Testis (tissue), 3 donors: Measurements from ENCODE around the gene RAI1. TPM values are rescaled to one million over a fixed set of nuclear protein-coding genes. Genes with fewer than 3 reads are reported as not detected.

Source experiments
- DNase-seq: peaks from one replicate; pipeline ENCODE4 v3.0.0-alpha.2; 2019
- H3K27ac ChIP-seq, 2 donors: fragments of 200-600 bp; sonication (generic); one replicate each; pipeline ENCODE4 v1.5.1; 2019
- H3K27me3 ChIP-seq: fragments of 200-600 bp; sonication (generic); one replicate; pipeline ENCODE4 v1.5.1; 2019
- H3K36me3 ChIP-seq: fragments of 200-600 bp; sonication (generic); one replicate; pipeline ENCODE4 v1.5.1; 2017; ENCODE audit warnings: low read depth; ENCODE audit errors: missing control alignments
- H3K4me1 ChIP-seq: fragments of 200-600 bp; sonication (generic); one replicate; pipeline ENCODE4 v1.5.1; 2019
- H3K4me3 ChIP-seq, 2 donors: fragments of 200-600 bp; sonication (generic); one replicate each; pipeline ENCODE4 v1.5.1; 2017 to 2019
- H3K9me3 ChIP-seq: fragments of 200-600 bp; sonication (generic); one replicate; pipeline ENCODE4 v1.5.1; 2017
- POLR2A ChIP-seq: fragments of 450-650 bp; IDR thresholded peaks from one replicate; pipeline ENCODE4 v1.6.1; 2017; ENCODE audit warnings: antibody characterized with exemption, mild to moderate bottlenecking, moderate library complexity
- WGBS, 2 donors: methylation state at CpG; one replicate each; pipeline ENCODE4 v1.1.5; 2018; 5-methylcytosine and 5-hydroxymethylcytosine counted together
- intact Hi-C: fragments of 100-400 bp; cut with DNase I; formaldehyde crosslinking; loops from one replicate; pipeline ENCODE4 v1.15.1; 2023; ENCODE audit warnings: low total_unique reads
- polyA plus RNA-seq: library from polyadenylated mRNA; stranded (reverse); fragments of 350-450 nt; fragmentation: Illumina TruSeq; extraction: RNeasy Lipid Tissue Mini Kit (QIAGEN cat#74804); gene quantifications from one replicate; pipeline ENCODE4 v1.2.3, GENCODE V29; 2014; ENCODE audit warnings: low read depth, low replicate concordance; ENCODE audit not compliant: insufficient read depth
- total RNA-seq, 2 donors: library from RNA; depleted of rRNA; stranded (reverse); fragments of >200 nt; gene quantifications; one replicate each; pipeline ENCODE4 v1.2.3, GENCODE V29; 2016
- TF ChIP-seq, protein P1 (sequence below), 3 experiments: fragments of 450-650 bp in 2 of 3; fragments of 200-600 bp in 1 of 3; sonication (generic) in 1 of 3; IDR thresholded peaks; one replicate each; pipeline ENCODE4 v1.5.1; 2016 to 2019; ENCODE audit warnings: antibody characterized with exemption in 3 of 3, mild to moderate bottlenecking in 2 of 3, moderate library complexity in 1 of 3

Gene RAI1
- total and polyA plus RNA-seq, 3 donors from 2014 or later = 17.5 to 44.5 (median 42.8) TPM

GRCh38 chr17:17766744-17767120 lies 85.5 kb downstream of the RAI1 start:
- Histone ChIP-seq H3K4me3 (no peak overlapping the region), H3K27me3 (no peaks in the 10 kb centered on the region), H3K4me1 (peaks cover 27% of the 10 kb centered on the region), H3K9me3 (no peaks in the 10 kb centered on the region), H3K27ac (no peak overlapping the region), H3K36me3 (no peaks in the 10 kb centered on the region)
- intact Hi-C loops = no loop called here
- TF ChIP-seq, protein P1, sequence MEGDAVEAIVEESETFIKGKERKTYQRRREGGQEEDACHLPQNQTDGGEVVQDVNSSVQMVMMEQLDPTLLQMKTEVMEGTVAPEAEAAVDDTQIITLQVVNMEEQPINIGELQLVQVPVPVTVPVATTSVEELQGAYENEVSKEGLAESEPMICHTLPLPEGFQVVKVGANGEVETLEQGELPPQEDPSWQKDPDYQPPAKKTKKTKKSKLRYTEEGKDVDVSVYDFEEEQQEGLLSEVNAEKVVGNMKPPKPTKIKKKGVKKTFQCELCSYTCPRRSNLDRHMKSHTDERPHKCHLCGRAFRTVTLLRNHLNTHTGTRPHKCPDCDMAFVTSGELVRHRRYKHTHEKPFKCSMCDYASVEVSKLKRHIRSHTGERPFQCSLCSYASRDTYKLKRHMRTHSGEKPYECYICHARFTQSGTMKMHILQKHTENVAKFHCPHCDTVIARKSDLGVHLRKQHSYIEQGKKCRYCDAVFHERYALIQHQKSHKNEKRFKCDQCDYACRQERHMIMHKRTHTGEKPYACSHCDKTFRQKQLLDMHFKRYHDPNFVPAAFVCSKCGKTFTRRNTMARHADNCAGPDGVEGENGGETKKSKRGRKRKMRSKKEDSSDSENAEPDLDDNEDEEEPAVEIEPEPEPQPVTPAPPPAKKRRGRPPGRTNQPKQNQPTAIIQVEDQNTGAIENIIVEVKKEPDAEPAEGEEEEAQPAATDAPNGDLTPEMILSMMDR (IDR thresholded peaks at IDR 0.05) = no peak
- no peak for TF ChIP-seq POLR2A
- 85 to 90% methylated on average over 3 to 4 of the region's 4 CpGs for WGBS, 2 donors
- no peak for DNase-seq

- Histone ChIP-seq H3K4me1 (peaks cover 27% of the 10 kb centered on the region), H3K4me3 (no peak overlapping the region), H3K27ac (no peak overlapping the region), H3K27me3 (no peaks in the 10 kb centered on the region), H3K9me3 (no peaks in the 10 kb centered on the region), H3K36me3 (no peaks in the 10 kb centered on the region)
- intact Hi-C loops = no loop called here
- TF ChIP-seq POLR2A = no peak
- TF ChIP-seq, protein P1 (IDR thresholded peaks at IDR 0.05) = no peak
- 69 to 75% methylated on average over 7 of the region's 7 CpGs for WGBS, 2 donors
- no peak for DNase-seq
Observed at GRCh38 chr17:17767154-17767869, 86.1 kb downstream of the RAI1 start.

DNA sequence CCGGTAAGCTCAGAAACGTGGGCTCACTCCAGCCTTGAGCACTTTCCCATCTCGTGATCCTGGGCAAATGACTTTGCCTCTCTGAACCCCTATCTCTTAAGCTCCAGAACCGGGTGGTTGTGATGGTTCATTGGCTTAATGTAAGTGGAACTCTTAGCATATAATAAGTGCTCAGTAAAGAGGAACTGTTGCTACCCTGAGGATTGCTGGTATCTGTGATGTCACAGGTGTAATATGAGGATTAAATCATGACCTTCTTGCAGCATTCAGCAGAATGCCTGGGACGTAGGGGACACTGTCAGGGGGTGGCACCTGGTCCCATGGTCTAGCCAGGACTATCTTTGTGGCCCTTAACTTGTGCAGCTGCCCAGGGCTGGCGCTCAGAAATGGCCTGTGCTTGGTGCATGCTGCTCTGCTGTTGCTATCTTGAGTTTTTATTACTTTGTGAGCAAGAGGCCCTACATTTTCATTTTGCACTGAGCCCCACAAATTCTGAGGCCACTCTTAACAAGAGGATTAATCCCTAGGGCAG lies 86.7 kb downstream of the RAI1 start:
- peaks cover 27% of the 10 kb centered on the region for H3K4me1 ChIP-seq

DNA sequence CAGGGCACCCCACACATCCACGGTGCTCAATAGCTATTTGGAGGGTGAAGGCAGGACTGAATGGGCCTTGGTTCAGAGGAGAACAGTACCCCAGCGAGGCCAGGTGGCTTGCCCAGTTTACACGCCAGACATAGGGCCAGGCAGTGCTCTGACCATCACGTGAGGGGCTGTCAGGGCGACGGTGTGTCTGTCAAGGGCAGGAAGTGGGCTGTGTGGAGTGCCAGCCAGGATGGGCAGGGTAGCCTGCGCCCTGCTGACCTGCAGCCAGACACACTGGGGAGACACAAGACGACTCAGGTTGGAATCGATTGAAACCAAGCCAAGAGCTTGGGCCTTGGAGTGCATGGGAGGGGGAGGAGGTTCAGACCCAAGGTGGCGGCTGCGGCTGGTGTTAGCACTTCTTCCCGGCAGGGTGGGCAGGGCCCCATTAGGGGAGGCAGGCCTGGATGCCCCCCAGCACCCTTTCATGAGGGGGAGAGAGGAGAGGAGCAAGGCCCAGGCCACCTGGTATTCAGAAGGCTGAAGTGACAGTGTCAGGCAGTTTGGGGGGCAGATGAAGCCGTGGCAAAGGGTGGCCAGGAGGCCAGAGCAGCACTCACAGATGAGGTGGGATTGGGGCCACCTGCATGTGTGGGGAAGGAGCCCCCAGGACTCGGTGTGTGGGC lies 87.3 kb downstream of the RAI1 start:
- H3K4me1 ChIP-seq = peaks cover 27% of the 10 kb centered on the region
- DNase-seq = peak; percentile 34
- TF ChIP-seq, protein P1 (IDR thresholded peaks at IDR 0.05) = no peak
- TF ChIP-seq POLR2A = no peak
- no peaks in the 10 kb centered on the region for H3K27me3 ChIP-seq
- 47 to 67% methylated on average over 9 to 14 of the region's 14 CpGs for WGBS, 2 donors
- H3K27ac ChIP-seq = no peak overlapping the region
- no peaks in the 10 kb centered on the region for H3K9me3 ChIP-seq
- no peak overlapping the region for H3K4me3 ChIP-seq
- intact Hi-C loops = no loop called here
- H3K36me3 ChIP-seq = no peaks in the 10 kb centered on the region

More for the DNA sequence above, 86.7 kb downstream of the RAI1 start:
- no peaks in the 10 kb centered on the region for H3K9me3 ChIP-seq
- 77 to 100% methylated on average over 4 to 6 of the region's 6 CpGs for WGBS, 2 donors
- DNase-seq = no peak
- TF ChIP-seq, protein P1 (IDR thresholded peaks at IDR 0.05) = no peak
- TF ChIP-seq POLR2A = no peak
- H3K4me3 ChIP-seq = no peak overlapping the region
- no peak overlapping the region for H3K27ac ChIP-seq
- no peaks in the 10 kb centered on the region for H3K36me3 ChIP-seq
- intact Hi-C loops = no loop called here
- no peaks in the 10 kb centered on the region for H3K27me3 ChIP-seq
